Cardiac muscle cell (in vitro differentiated cells and primary cell): ENCODE measurements around the gene UPB1. TPM values are rescaled to one million over a fixed set of nuclear protein-coding genes. Genes with fewer than 3 reads are reported as not detected.
A peak's percentile ranks its signal among the peaks of the same experiment; 100 is the strongest.

Source experiments
- DNase-seq, 2 donors: peaks; one replicate each; pipeline versions ENCODE4 v3.0.0 to v3.0.0-alpha.2; 2010 to 2017; ENCODE audit warnings: low read depth in 1 of 2, low spot score in 1 of 2
- H3K27ac ChIP-seq: fragments of 200-600 bp; sonication (generic); 2 replicates; pipeline ENCODE4 v1.5.1; 2016
- H3K27me3 ChIP-seq: fragments of 200-600 bp; sonication (generic); 2 replicates; pipeline ENCODE4 v1.6.0; 2016; ENCODE audit warnings: control low read depth
- H3K36me3 ChIP-seq: fragments of 200-600 bp; sonication (generic); 2 replicates; pipeline ENCODE4 v1.5.1; 2016; ENCODE audit warnings: control low read depth
- H3K4me1 ChIP-seq: fragments of 200-600 bp; sonication (generic); 2 replicates; pipeline ENCODE4 v1.8.1; 2017; ENCODE audit warnings: low read depth, mild to moderate bottlenecking, mixed run types
- H3K4me3 ChIP-seq: fragments of 200-600 bp; sonication (generic); 2 replicates; pipeline ENCODE4 v1.5.1; 2016; ENCODE audit warnings: mild to moderate bottlenecking
- H3K9me3 ChIP-seq: fragments of 200-600 bp; sonication (generic); 2 replicates; pipeline ENCODE4 v1.5.1; 2017; ENCODE audit warnings: low read depth, mild to moderate bottlenecking, control low read depth
- CTCF ChIP-seq: IDR thresholded peaks from 2 replicates; pipeline ENCODE4 v1.5.1; 2012; ENCODE audit warnings: low read depth, mild to moderate bottlenecking, low read length
- polyA plus RNA-seq: library from polyadenylated mRNA; unstranded; fragments of >200 nt; fragmentation: Nextera tagmentation; extraction: Ambion mirVana; gene quantifications from 2 replicates; pipeline ENCODE4 v1.2.1, GENCODE V29; 2016
- total RNA-seq: library from RNA; depleted of rRNA; stranded (reverse); fragments of >200 nt; gene quantifications from 2 replicates; pipeline ENCODE4 v1.2.3, GENCODE V29; 2016

The UPB1 gene
- total and polyA plus RNA-seq, 2 experiments from 2014 or later: 1.6 to 4.0 TPM

GRCh38 chr22:24460418-24461089 lies 34.6 kb upstream of the UPB1 start:
- DNase-seq: peak in 1 of 2 donors; percentile 47
- no peak overlapping the region for H3K4me3 ChIP-seq
- no peak for TF ChIP-seq CTCF
- H3K4me1 ChIP-seq: peaks cover 21% of the 10 kb centered on the region
- H3K36me3 ChIP-seq: no peaks in the 10 kb centered on the region
- H3K27ac ChIP-seq: peak overlapping the region; percentile 74
- no peaks in the 10 kb centered on the region for H3K9me3 ChIP-seq
- no peaks in the 10 kb centered on the region for H3K27me3 ChIP-seq

GRCh38 chr22:24463071-24463760 lies 31.9 kb upstream of the UPB1 start:
- Histone ChIP-seq H3K9me3 (no peaks in the 10 kb centered on the region), H3K4me3 (no peak overlapping the region), H3K36me3 (no peaks in the 10 kb centered on the region), H3K27ac (no peak overlapping the region), H3K27me3 (no peaks in the 10 kb centered on the region), H3K4me1 (peaks cover 39% of the 10 kb centered on the region)
- no peak for TF ChIP-seq CTCF
- no peak for DNase-seq

- no peaks in the 10 kb centered on the region for H3K36me3 ChIP-seq
- H3K4me3 ChIP-seq: no peak overlapping the region
- no peak for TF ChIP-seq CTCF
- peak overlapping the region; percentile 97 for H3K27ac ChIP-seq
- H3K4me1 ChIP-seq: peaks cover 30% of the 10 kb centered on the region
- peak in 1 of 2 donors; percentile 82 for DNase-seq
- no peaks in the 10 kb centered on the region for H3K9me3 ChIP-seq
- no peaks in the 10 kb centered on the region for H3K27me3 ChIP-seq
These were observed 29.6 kb upstream of the UPB1 start for GRCh38 chr22:24465566-24465965.

GRCh38 chr22:24465975-24466374 lies 29.2 kb upstream of the UPB1 start:
- Histone ChIP-seq H3K4me1 (peaks cover 26% of the 10 kb centered on the region), H3K27ac (peak overlapping the region; percentile 97), H3K27me3 (no peaks in the 10 kb centered on the region), H3K36me3 (no peaks in the 10 kb centered on the region), H3K9me3 (no peaks in the 10 kb centered on the region), H3K4me3 (no peak overlapping the region)
- DNase-seq: no peak
- TF ChIP-seq CTCF: no peak

GRCh38 chr22:24466716-24467328 lies 28.3 kb upstream of the UPB1 start:
- peak; percentile 62 to 89 for DNase-seq
- no peak overlapping the region for H3K4me3 ChIP-seq
- TF ChIP-seq CTCF: no peak
- H3K36me3 ChIP-seq: no peaks in the 10 kb centered on the region
- no peaks in the 10 kb centered on the region for H3K27me3 ChIP-seq
- no peaks in the 10 kb centered on the region for H3K9me3 ChIP-seq
- peak overlapping the region; percentile 97 for H3K27ac ChIP-seq
- H3K4me1 ChIP-seq: peaks cover 25% of the 10 kb centered on the region
